DND-41 (cell line): ENCODE results near the gene RUNX1.

ENCODE experiments used
- CTCF ChIP-seq: IDR thresholded peaks from 2 replicates; pipeline ENCODE4 v1.5.1; 2012; ENCODE audit warnings: borderline replicate concordance, low read length, moderate library complexity, mild to moderate bottlenecking; ENCODE audit not compliant: poor library complexity, severe bottlenecking; ENCODE audit errors: extremely low read depth
- EZH2 ChIP-seq: IDR thresholded peaks from 3 replicates; pipeline ENCODE4 v1.6.1; 2012; ENCODE audit warnings: borderline replicate concordance, low read depth, mild to moderate bottlenecking, moderate library complexity, low read length, inconsistent platforms; ENCODE audit not compliant: severe bottlenecking

DNA sequence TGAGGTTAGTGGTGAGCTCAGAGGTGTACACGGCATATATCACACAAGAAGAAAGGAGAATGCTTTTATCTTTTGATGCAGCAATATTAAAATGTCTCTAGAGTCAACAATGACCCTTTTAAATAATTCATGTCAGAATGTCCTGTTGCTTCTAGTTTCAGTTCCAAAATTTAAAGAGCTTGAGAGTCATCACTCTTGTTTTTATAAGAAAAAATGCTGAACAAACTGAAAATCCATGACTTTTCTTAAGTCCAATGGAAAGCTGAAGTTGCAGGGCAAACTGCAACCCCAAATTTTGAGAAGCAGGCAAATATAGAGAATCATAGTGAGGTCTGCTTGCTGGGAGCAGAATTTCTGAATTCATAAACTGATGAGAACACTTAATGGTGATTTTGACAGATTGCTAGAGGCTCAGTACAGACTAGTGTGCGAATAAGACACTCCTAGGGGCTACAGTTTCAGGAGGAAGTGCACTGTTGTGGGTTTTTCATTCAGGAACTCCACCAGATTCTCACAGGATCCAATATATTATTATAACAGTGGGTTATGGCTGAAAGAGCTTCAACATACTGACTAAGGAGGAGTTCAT is 245.2 kb downstream of the RUNX1 start:
- TF ChIP-seq CTCF (no peak), EZH2 (no peak)
